ENCODE measurements around the gene WARS2. TPM values are rescaled to one million over a fixed set of nuclear protein-coding genes. Genes with fewer than 3 reads are reported as not detected.

The WARS2 gene
- total RNA-seq, 2 experiments from 2014 or later = 16.0 to 25.2 TPM

DNA sequence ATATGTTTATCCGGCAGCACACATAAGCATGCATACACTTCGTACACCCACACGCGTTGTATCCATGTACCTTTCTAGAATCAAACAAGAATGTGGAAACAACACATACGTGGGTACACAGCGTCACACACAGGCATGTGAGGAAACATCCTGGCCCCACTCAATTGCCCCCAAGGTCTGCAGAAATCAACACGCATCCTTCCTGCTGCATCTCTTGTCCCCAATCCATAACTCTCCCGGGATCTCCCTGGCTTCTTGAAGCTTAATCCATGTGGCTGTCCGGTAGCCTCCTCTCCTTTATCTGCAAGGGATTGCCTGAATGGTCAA, 146.8 kb downstream of the WARS2 start:
- ChIA-PET CTCF (interaction anchor here (0.8 kb wide), 1 partner anchor 15 kb away, joined by 3 read pairs; no protein-coding TSS in a partner anchor), POLR2A (no interaction called here)
- H3K27me3 Mint-ChIP-seq = peaks cover 74% of the 10 kb centered on the region
- DNase-seq (no peak), ATAC-seq (no peak)
- H3K4me1 Mint-ChIP-seq = peaks cover 4% of the 10 kb centered on the region
- intact Hi-C loops (cut with DNase I, micrococcal nuclease) = no loop called here
- H3K9me3 Mint-ChIP-seq (ENCODE audit: low read depth) = peaks cover 4% of the 10 kb centered on the region
- no peak overlapping the region for H3K27ac Mint-ChIP-seq
- H3K4me3 Mint-ChIP-seq = no peak overlapping the region
- H3K36me3 Mint-ChIP-seq (ENCODE audit: low read depth) = peaks cover 4% of the 10 kb centered on the region

DNA sequence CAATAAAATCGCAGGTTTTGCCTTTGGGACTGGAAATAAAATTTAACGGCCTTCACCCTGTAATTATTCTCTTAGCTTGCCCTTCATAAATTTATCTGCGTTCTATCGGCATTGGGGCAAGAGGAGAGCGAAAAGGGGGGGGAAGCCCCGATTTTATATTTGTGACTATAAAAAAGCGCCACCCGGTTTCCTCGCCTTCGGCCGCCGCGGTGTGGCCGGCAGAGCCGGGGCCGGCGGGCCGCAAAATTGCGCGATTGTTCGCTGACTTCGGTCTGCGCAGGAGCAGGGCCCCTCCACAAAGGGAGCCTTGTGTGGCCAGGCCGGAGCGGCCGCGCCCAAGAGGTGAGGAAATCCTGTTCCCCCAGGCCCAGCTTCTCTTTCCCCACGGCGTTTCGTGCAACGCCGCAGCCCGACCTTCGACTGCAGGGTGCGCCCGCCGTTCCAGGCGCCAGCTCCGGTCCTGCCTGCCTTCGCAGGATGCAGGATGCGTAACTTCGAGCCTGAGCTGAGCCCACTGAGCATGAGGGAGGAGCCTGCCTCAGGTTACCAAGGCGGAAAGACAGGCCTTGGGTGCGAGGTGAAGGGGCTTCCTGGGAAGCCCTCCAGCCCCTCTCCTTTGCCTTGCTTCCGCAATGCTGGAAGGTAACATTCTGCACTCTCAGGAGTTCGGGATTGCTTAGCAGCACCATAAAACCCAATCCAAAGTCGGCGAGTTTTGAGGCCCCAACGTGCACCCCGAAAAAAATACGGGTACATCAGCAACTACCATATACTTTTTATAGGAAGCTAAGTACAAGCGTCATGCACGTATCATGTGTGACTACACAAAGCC, 147.4 kb downstream of the WARS2 start:
- intact Hi-C loops (cut with DNase I, micrococcal nuclease) = no loop called here
- CTCF ChIA-PET = no interaction called here

DNA sequence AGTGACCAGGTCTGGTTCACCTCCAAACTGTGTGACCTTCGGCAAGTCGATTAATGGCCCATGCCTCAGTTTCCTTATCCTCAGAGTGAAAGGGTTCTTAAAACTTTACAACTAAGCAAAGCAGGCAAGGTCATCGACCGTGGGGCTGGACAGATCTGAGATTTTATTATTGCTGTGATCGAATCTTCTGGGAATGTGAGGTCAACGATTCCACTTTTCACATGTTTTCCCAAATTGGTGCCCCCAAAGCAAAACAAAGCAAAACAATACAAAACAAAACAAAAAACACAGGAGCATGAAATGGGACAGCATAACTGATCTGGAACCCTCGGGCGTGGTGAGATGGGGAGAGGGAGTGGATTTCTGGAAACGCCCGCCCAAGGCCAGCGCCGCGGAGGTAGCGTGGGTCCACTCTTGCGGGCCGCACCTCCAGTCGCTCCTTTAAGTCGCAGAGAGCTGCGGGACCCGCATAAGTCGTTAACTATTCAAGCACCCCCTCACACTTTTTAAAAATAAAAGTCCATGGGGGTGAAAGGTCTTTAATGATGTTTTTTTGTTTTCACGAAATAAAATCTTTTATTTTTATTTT, 148.1 kb downstream of the WARS2 start:
- Mint-ChIP-seq H3K4me3 (no peak overlapping the region), H3K27me3 (peaks cover 74% of the 10 kb centered on the region), H3K27ac (no peak overlapping the region), H3K36me3 (ENCODE audit: low read depth) (peaks cover 4% of the 10 kb centered on the region), H3K4me1 (peaks cover 4% of the 10 kb centered on the region), H3K9me3 (ENCODE audit: low read depth) (peaks cover 4% of the 10 kb centered on the region)
- intact Hi-C loops (cut with DNase I, micrococcal nuclease) = no loop called here
- no peak for DNase-seq
- ChIA-PET CTCF (no interaction called here), POLR2A (no interaction called here)
- no peak for ATAC-seq

More for the DNA sequence above, 147.4 kb downstream of the WARS2 start:
- POLR2A ChIA-PET = no interaction called here
- Mint-ChIP-seq H3K9me3 (ENCODE audit: low read depth) (peaks cover 4% of the 10 kb centered on the region), H3K27ac (no peak overlapping the region), H3K27me3 (peaks cover 75% of the 10 kb centered on the region), H3K36me3 (ENCODE audit: low read depth) (peaks cover 4% of the 10 kb centered on the region), H3K4me1 (peaks cover 4% of the 10 kb centered on the region), H3K4me3 (no peak overlapping the region)
- ATAC-seq (no peak), DNase-seq (no peak)

DNA sequence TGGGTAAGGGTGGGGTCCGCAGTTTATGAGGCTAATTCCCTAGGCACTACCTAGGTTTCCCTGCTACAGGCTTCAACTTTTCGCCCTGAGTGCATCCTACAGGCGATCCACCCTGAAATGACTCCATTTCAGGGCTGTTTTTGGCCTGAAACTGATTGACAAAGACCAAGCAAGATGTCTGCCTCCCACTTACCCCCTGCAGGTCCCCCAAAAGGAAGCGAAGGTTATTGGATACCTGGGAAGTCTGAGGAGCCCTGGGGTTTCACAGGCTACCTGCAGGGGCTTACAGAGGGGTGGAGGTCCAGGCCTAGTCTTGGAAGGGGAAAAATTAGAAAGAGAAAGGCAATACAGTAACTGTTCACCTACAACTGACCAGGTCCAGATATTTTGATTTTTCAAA, 149.0 kb downstream of the WARS2 start:
- intact Hi-C loops (cut with DNase I, micrococcal nuclease) = loop anchor here in 1 of 2 experiments (2.0 kb wide), 1 partner anchor 13 kb away; no protein-coding TSS in a partner anchor
- ChIA-PET CTCF (no interaction called here), POLR2A (no interaction called here)
- no peak overlapping the region for H3K4me3 Mint-ChIP-seq
- peaks cover 79% of the 10 kb centered on the region for H3K27me3 Mint-ChIP-seq
- ATAC-seq = no peak
- peaks cover 4% of the 10 kb centered on the region for H3K9me3 Mint-ChIP-seq (ENCODE audit: low read depth)
- no peak for DNase-seq
- no peak overlapping the region for H3K27ac Mint-ChIP-seq
- H3K4me1 Mint-ChIP-seq = peaks cover 9% of the 10 kb centered on the region
- peaks cover 4% of the 10 kb centered on the region for H3K36me3 Mint-ChIP-seq (ENCODE audit: low read depth)

DNA sequence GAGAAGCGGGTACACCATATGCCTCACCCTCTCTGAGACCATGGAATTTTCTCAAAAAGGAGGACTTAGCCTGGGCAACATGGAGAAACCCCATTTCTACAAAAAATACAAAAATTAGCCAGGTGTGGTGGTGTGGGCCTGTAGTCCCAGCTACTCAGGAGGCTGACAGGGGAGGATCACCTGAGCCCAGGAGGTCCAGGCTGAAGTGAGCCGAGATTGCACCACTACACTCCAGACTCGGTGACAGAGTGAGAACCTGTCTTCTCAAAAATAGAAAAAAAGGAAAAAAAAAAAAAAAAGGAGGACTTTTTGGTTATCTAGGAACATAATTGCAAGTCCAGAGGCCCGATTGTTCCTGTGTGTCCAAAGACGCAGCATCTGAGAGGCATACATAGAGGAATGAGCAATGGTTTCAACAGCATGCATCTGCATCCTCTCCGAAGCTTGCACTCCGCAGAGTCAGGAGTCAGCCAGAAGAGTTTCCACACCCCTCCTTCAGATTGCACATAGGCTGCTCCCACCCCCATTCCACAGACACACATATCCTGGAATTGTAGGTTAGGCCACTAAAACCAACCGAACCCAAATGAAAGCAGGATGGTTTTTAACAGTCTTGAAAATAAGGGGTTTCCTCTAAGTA, 149.8 kb downstream of the WARS2 start:
- H3K4me3 Mint-ChIP-seq = no peak overlapping the region
- H3K27me3 Mint-ChIP-seq = peaks cover 84% of the 10 kb centered on the region
- intact Hi-C loops (cut with DNase I, micrococcal nuclease) = loop anchor here in 1 of 2 experiments (2.0 kb wide), 1 partner anchor 14 kb away; no protein-coding TSS in a partner anchor
- POLR2A ChIA-PET = no interaction called here
- no peak for DNase-seq
- peaks cover 13% of the 10 kb centered on the region for H3K4me1 Mint-ChIP-seq
- CTCF ChIA-PET = interaction anchor here (0.7 kb wide), 1 partner anchor 16 kb away, joined by 3 read pairs; no protein-coding TSS in a partner anchor
- peaks cover 4% of the 10 kb centered on the region for H3K36me3 Mint-ChIP-seq (ENCODE audit: low read depth)
- peaks cover 4% of the 10 kb centered on the region for H3K9me3 Mint-ChIP-seq (ENCODE audit: low read depth)
- no peak overlapping the region for H3K27ac Mint-ChIP-seq
- no peak for ATAC-seq

DNA sequence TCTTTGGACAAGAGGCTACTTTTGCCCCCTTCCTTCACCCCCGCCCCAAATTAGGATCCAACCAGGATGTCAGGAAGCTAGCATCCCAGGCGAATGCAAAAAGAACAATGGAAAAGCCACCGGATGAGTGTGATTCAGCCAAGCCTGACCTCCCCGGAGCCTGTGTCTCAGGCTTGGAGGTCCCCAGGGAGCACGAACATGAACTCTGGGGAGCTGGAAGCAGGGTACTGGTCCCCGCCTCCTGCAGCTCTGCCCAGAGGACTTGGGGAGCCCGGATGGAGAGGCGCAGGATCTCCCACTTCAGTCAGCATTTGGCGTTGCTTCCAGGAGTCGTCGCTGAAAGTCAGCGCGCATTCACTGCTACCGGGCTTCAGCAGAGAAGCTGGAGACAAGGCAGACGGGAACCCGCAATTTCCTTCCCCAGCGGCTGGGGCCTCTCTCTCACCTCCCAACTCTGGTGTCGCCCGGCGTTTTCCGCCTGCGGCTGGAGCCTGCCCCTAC, 150.5 kb downstream of the WARS2 start:
- H3K36me3 Mint-ChIP-seq (ENCODE audit: low read depth) = peaks cover 4% of the 10 kb centered on the region
- no peak overlapping the region for H3K27ac Mint-ChIP-seq
- peaks cover 4% of the 10 kb centered on the region for H3K9me3 Mint-ChIP-seq (ENCODE audit: low read depth)
- intact Hi-C loops (cut with DNase I, micrococcal nuclease) = loop anchor here in 1 of 2 experiments (2.0 kb wide), 1 partner anchor 15 kb away; no protein-coding TSS in a partner anchor
- ChIA-PET POLR2A (no interaction called here), CTCF (interaction anchor here (0.7 to 1.6 kb wide), 3 partner anchors 15 to 19 kb away, joined by 3 to 5 read pairs (median 3); no protein-coding TSS in a partner anchor)
- no peak for DNase-seq
- peaks cover 20% of the 10 kb centered on the region for H3K4me1 Mint-ChIP-seq
- H3K27me3 Mint-ChIP-seq = peaks cover 86% of the 10 kb centered on the region
- ATAC-seq = no peak
- no peak overlapping the region for H3K4me3 Mint-ChIP-seq

DNA sequence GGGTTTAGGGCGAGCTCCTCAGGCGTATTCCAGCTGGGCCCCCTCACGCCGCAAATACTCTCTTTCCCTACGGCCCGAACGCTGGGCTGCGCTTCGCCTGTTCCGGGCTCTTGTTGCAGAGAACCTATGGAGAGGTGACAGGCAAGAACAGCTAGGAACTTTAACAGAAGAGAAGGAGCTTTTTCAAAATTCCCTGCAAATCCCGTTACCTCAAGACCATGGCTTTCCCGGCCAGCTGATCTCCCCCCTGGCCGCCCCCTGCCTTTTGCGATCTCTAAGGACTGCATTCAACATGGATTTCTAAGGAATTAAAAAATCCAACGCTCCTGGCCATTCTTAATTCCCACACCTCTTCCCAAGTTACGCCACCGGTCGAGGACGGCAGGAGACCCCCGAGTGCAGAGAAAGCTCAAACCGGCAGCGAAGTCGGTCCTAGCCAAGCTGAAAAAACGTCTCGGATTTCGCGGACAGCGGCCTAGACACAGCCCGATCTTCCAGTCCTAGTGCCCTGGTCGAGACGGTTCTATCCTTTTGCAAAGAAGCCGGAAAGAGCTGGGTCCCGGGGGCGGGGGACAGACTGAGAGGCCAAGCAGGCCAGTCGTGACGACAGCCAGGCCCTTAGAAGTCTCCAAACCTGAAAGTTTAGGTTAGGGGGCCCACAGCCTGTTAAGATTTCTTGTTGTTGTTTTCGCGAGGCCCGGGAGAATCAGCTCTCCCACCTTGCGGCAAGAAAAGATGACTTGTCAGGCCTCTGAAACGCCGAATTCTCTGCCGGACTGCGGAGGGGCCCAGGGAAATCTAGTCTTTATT, 151.2 kb downstream of the WARS2 start:
- peaks cover 23% of the 10 kb centered on the region for H3K4me1 Mint-ChIP-seq
- intact Hi-C loops (cut with DNase I, micrococcal nuclease) = no loop called here
- no peak for DNase-seq
- H3K9me3 Mint-ChIP-seq (ENCODE audit: low read depth) = peaks cover 4% of the 10 kb centered on the region
- peaks cover 85% of the 10 kb centered on the region for H3K27me3 Mint-ChIP-seq
- no peak for ATAC-seq
- no peak overlapping the region for H3K4me3 Mint-ChIP-seq
- H3K36me3 Mint-ChIP-seq (ENCODE audit: low read depth) = peaks cover 7% of the 10 kb centered on the region
- ChIA-PET CTCF (interaction anchor here (1.2 to 1.6 kb wide), 2 partner anchors 17 to 20 kb away, joined by 3 to 5 read pairs; no protein-coding TSS in a partner anchor), POLR2A (no interaction called here)
- no peak overlapping the region for H3K27ac Mint-ChIP-seq

DNA sequence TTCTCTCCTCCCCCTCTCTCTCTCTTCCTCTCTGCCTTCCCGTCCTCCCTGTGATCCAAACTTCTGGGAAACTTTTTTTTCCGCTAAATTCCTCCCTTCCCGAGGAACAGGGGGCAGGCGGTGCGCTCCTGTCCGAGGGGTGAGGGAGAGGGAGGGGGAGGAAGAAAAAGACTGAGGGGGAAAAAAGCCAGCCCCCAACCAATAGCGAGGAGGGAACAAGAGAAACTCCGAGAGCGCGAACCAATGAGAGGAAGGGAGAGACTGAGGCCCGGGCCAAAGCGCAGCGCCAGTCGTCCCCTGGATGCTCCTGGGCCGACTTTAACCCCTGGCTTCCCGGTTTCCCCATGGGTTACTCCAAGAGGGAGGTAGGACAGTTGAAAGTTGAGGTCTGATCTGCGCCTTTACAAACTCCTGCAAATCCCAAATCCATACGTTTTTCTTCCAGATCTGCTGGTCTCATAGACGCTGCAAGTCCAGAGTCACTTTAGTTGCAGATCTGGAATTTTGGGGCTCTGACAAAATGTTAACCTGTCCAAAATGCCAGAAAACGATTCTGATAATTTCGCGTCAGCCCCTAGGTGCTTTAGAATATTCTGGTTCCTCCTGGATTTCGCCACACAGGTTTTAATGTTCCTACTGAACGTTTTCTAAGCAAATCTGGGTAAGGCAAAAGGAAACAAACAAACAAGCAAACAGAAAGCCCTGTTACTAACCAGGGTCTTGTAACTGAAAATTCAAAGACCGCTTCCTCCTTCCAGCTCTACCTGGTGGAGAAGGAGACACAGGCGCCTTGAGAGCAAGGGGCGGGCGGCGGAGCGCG, 152.1 kb downstream of the WARS2 start, which contains the start of gene TBX15:
Gene TBX15, minus strand, starts transcription at position 158 of the 820 bp plus-strand sequence. CDS start 548 bp downstream, outside the sequence.
- H3K27me3 Mint-ChIP-seq = peaks cover 85% of the 10 kb centered on the region
- peak within 1 kb of the TSS; percentile 24 for H3K4me3 Mint-ChIP-seq
- intact Hi-C loops (cut with DNase I, micrococcal nuclease) = no loop called here
- POLR2A ChIA-PET = no interaction called here
- CTCF ChIA-PET = interaction anchor here (1.2 to 1.6 kb wide), 2 partner anchors 17 to 20 kb away, joined by 3 to 5 read pairs; no protein-coding TSS in a partner anchor
- no peak within 1 kb of the TSS for H3K27ac Mint-ChIP-seq
- DNase-seq (no peak), ATAC-seq (no peak)
- peaks cover 26% of the 10 kb centered on the region for H3K4me1 Mint-ChIP-seq
- peaks cover 5% of the 10 kb centered on the region for H3K9me3 Mint-ChIP-seq (ENCODE audit: low read depth)
- H3K36me3 Mint-ChIP-seq (ENCODE audit: low read depth) = peaks cover 5% of the 10 kb centered on the region

DNA sequence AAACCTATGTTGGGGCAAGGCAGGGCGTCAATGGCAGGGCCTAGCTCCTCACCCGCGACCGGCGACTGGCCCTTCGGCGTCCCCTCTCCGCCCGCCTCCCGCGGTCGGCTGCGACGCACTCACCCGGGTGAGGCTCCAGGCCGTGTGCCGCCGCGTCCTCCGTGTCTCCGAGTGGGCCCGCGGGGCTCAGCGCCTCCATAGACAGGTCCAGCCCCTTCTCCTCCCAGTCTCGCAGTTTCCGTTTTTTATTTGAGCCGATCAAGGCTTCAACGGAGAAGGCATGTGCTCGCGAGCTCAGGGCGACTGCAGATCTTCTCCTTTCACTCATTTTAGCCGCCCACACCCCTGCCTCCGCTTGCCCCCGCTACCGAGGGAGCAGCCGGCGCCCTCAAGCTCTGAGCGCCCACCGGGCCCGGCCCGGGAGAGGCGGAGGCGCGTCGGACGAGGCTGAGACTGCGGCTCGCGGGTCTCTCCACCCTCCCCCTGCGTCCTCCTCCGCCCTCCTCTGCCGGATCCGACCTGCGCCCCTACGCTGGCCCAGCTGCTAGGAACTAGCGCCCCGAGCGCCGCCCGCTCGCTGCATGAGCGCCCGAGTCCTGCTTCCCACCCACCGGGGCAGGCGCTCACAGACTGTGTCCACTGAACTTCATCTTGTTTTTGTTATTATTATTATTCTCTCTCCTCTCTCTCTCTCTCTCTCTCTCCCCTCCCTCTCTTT, 152.8 kb downstream of the WARS2 start:
- POLR2A ChIA-PET = no interaction called here
- intact Hi-C loops (cut with DNase I, micrococcal nuclease) = loop anchor here in 1 of 2 experiments (2.0 kb wide), 1 partner anchor 17 kb away; no protein-coding TSS in a partner anchor
- peaks cover 26% of the 10 kb centered on the region for H3K4me1 Mint-ChIP-seq
- H3K36me3 Mint-ChIP-seq (ENCODE audit: low read depth) = peaks cover 5% of the 10 kb centered on the region
- H3K9me3 Mint-ChIP-seq (ENCODE audit: low read depth) = peaks cover 5% of the 10 kb centered on the region
- CTCF ChIA-PET = no interaction called here
- DNase-seq (no peak), ATAC-seq (peak; percentile 16)
- peaks cover 89% of the 10 kb centered on the region for H3K27me3 Mint-ChIP-seq
- H3K27ac Mint-ChIP-seq = no peak overlapping the region
- H3K4me3 Mint-ChIP-seq = no peak overlapping the region

Data from activated CD4-positive, alpha-beta T cell treated with anti-CD3 and anti-CD28 coated beads for 36 hours (primary cell).